HCT116 (cell line): ENCODE measurements around the gene HMCN2. TPM values are rescaled to one million over a fixed set of nuclear protein-coding genes. Genes with fewer than 3 reads are reported as not detected.

ENCODE experiments used
- ATAC-seq: fragments of 200-7000 bp; cut with Tn5 transposase; 2 replicates; pipeline ENCODE4 v1.9.1; 2020; ENCODE audit warnings: mild to moderate bottlenecking, moderate library complexity
- BruUV-seq: library from RNA; stranded (reverse); fragments of 400-500 nt; replicated peaks from 2 replicates; lab custom pipeline; 2021; lab: Mats Ljungman, UMichigan
- CTCF ChIA-PET: fragments of 300-600 bp; sonication (Branson Sonifier 250); formaldehyde crosslinking; loops from one replicate; lab custom pipeline; 2021; ENCODE audit warnings: antibody characterized with exemption; lab: Charles Lee
- POLR2A ChIA-PET: fragments of 300-600, 350-600 bp; sonication (Branson Sonifier 250); formaldehyde crosslinking; loops from one replicate; lab custom pipeline; 2021; ENCODE audit warnings: antibody characterized with exemption; lab: Charles Lee
- RAD21 ChIA-PET, 2 experiments: fragments of 300-600 bp; sonication (Branson Sonifier 250); formaldehyde crosslinking; loops; one replicate each; lab custom pipeline; 2023; ENCODE audit warnings: low total read pairs in 2 of 2; ENCODE audit not compliant: uncharacterized antibody in 2 of 2, unreplicated experiment in 2 of 2, low non-redundant PET in 1 of 2; lab: Charles Lee
- DNase-seq: peaks from one replicate; pipeline ENCODE4 v3.0.0-alpha.2; 2010; ENCODE audit warnings: low read depth, low spot score
- H2AFZ ChIP-seq: fragments of 200-600 bp; shearing (Covaris generic), sonication (generic); 2 replicates; pipeline ENCODE4 v1.6.1; 2017; ENCODE audit warnings: low read depth, mixed run types, mixed read lengths, antibody characterized with exemption, low read length; ENCODE audit not compliant: poor library complexity, severe bottlenecking
- H3K27ac ChIP-seq: 2 replicates; pipeline ENCODE4 v1.5.1; 2012; ENCODE audit warnings: low read depth, low read length
- H3K27me3 ChIP-seq: fragments of 200-600 bp; sonication (generic); 2 replicates; pipeline ENCODE4 v1.6.1; 2016; ENCODE audit warnings: mixed run types, low read length, mixed read lengths; ENCODE audit not compliant: insufficient read depth
- H3K36me3 ChIP-seq, 2 experiments: fragments of 200-500 bp in 1 of 2; fragments of 200-600 bp in 1 of 2; sonication (Bioruptor generic) in 1 of 2; sonication (generic) in 1 of 2; 2 replicates each; pipeline versions ENCODE4 v1.5.1 to v1.6.1; 2014 to 2016; ENCODE audit warnings: low read length in 2 of 2, inconsistent platforms in 1 of 2, mixed read lengths in 1 of 2, mixed run types in 1 of 2; ENCODE audit not compliant: insufficient read depth in 2 of 2, control insufficient read depth in 1 of 2
- H3K4me1 ChIP-seq, 2 experiments: fragments of 200-600 bp in 1 of 2; sonication (generic) in 1 of 2; 2 replicates each; pipeline versions ENCODE4 v1.5.1 to v1.6.1; 2012 to 2017; ENCODE audit warnings: low read length in 2 of 2, inconsistent platforms in 1 of 2, mild to moderate bottlenecking in 1 of 2, mixed read lengths in 1 of 2, mixed run types in 1 of 2, moderate library complexity in 1 of 2; ENCODE audit not compliant: insufficient read depth in 2 of 2, control insufficient read depth in 1 of 2
- H3K4me2 ChIP-seq: fragments of 200-600 bp; sonication (generic); 2 replicates; pipeline ENCODE4 v1.6.1; 2017; ENCODE audit warnings: mixed run types, low read length, mixed read lengths
- H3K4me3 ChIP-seq, 2 experiments: fragments of 200-600 bp in 1 of 2; sonication (generic) in 1 of 2; replicated peaks in 1 of 2; 2 replicates each; pipeline ENCODE4 v1.5.1; 2011 to 2016; ENCODE audit warnings: low read length in 2 of 2, control low read depth in 1 of 2, low read depth in 1 of 2, mild to moderate bottlenecking in 1 of 2, mixed read lengths in 1 of 2, mixed run types in 1 of 2
- H3K79me2 ChIP-seq: fragments of 200-600 bp; sonication (generic); 2 replicates; pipeline ENCODE4 v1.6.1; 2017; ENCODE audit warnings: mild to moderate bottlenecking, mixed run types, low read length, moderate library complexity, mixed read lengths; ENCODE audit not compliant: insufficient read depth
- H3K9ac ChIP-seq: fragments of 200-600 bp; sonication (generic); 2 replicates; pipeline ENCODE4 v1.6.1; 2016; ENCODE audit warnings: low read length, mixed read lengths
- H3K9me2 ChIP-seq: fragments of 200-600 bp; sonication (generic), shearing (Covaris generic); 2 replicates; pipeline ENCODE4 v1.6.1; 2017; ENCODE audit warnings: mixed run types, mild to moderate bottlenecking, moderate library complexity; ENCODE audit not compliant: insufficient read depth
- H3K9me3 ChIP-seq, 2 experiments: fragments of 200-500 bp in 1 of 2; fragments of 200-600 bp in 1 of 2; sonication (Bioruptor generic) in 1 of 2; sonication (generic) in 1 of 2; 2 replicates each; pipeline ENCODE4 v1.6.1; 2014 to 2017; ENCODE audit warnings: low read length in 2 of 2, mixed read lengths in 2 of 2, inconsistent platforms in 1 of 2, low read depth in 1 of 2, mild to moderate bottlenecking in 1 of 2, mixed run types in 1 of 2, moderate library complexity in 1 of 2; ENCODE audit not compliant: control insufficient read depth in 1 of 2, insufficient read depth in 1 of 2
- H4K20me1 ChIP-seq: fragments of 200-600 bp; sonication (generic), shearing (Covaris generic); 2 replicates; pipeline ENCODE4 v1.6.1; 2017; ENCODE audit warnings: mixed run types, mild to moderate bottlenecking, moderate library complexity; ENCODE audit not compliant: insufficient read depth
- CBX3 ChIP-seq: IDR thresholded peaks from 2 replicates; pipeline ENCODE4 v1.6.1; 2012; ENCODE audit warnings: low read depth
- CEBPB ChIP-seq: IDR thresholded peaks from 2 replicates; pipeline ENCODE4 v1.6.1; 2012; ENCODE audit warnings: low read depth
- CTCF ChIP-seq, 3 experiments: fragments of 200-600 bp in 1 of 3; sonication (generic) in 1 of 3; IDR thresholded peaks in 2 of 3; conservative IDR thresholded peaks in 1 of 3; 2 replicates each; pipeline ENCODE4 v1.5.1; 2012 to 2017; ENCODE audit warnings: low read depth in 2 of 3, low read length in 2 of 3, antibody characterized with exemption in 1 of 3, borderline replicate concordance in 1 of 3, control low read depth in 1 of 3, mild to moderate bottlenecking in 1 of 3, mixed read lengths in 1 of 3, mixed run types in 1 of 3, moderate library complexity in 1 of 3; ENCODE audit not compliant: insufficient read depth in 1 of 3
- ELF1 ChIP-seq: IDR thresholded peaks from 2 replicates; pipeline ENCODE4 v1.6.1; 2012; ENCODE audit warnings: low read depth, borderline replicate concordance
- EZH2 ChIP-seq: fragments of 200-600 bp; sonication (generic); IDR thresholded peaks from 2 replicates; pipeline ENCODE4 v1.6.1; 2017; ENCODE audit warnings: antibody characterized with exemption, mixed run types
- EZH2phosphoT487 ChIP-seq: fragments of 200-600 bp; IDR thresholded peaks from 2 replicates; pipeline ENCODE4 v1.6.1; 2018; ENCODE audit warnings: antibody characterized with exemption, borderline replicate concordance
- FOSL1 ChIP-seq: IDR thresholded peaks from 2 replicates; pipeline ENCODE4 v1.6.1; 2012; ENCODE audit warnings: low read depth
- JUND ChIP-seq: IDR thresholded peaks from 2 replicates; pipeline ENCODE4 v1.6.1; 2012
- MAX ChIP-seq: IDR thresholded peaks from 2 replicates; pipeline ENCODE4 v1.6.1; 2012
- POLR2A ChIP-seq: IDR thresholded peaks from 2 replicates; pipeline ENCODE4 v1.7.0; 2011; ENCODE audit warnings: borderline replicate concordance; ENCODE audit not compliant: insufficient read depth, insufficient read length; ENCODE audit errors: extremely low read depth
- POLR2AphosphoS5 ChIP-seq: IDR thresholded peaks from 2 replicates; pipeline ENCODE4 v1.6.1; 2011; ENCODE audit warnings: mild to moderate bottlenecking, low read depth, low read length, moderate library complexity
- SIN3A ChIP-seq: IDR thresholded peaks from 2 replicates; pipeline ENCODE4 v1.6.1; 2012; ENCODE audit warnings: low read depth
- SP1 ChIP-seq: IDR thresholded peaks from 2 replicates; pipeline ENCODE4 v1.6.1; 2012; ENCODE audit warnings: low read depth
- SRF ChIP-seq: IDR thresholded peaks from 2 replicates; pipeline ENCODE4 v1.6.1; 2012; ENCODE audit warnings: low read depth
- TCF7L2 ChIP-seq: IDR thresholded peaks from 2 replicates; pipeline ENCODE4 v1.7.0; 2011; ENCODE audit warnings: borderline replicate concordance, inconsistent platforms; ENCODE audit not compliant: insufficient read depth, insufficient read length; ENCODE audit errors: extremely low read depth
- YY1 ChIP-seq: IDR thresholded peaks from 2 replicates; pipeline ENCODE4 v1.6.1; 2011; ENCODE audit warnings: low read length, low read depth, moderate library complexity, mild to moderate bottlenecking; ENCODE audit not compliant: insufficient replicate concordance; ENCODE audit errors: extremely low read depth
- ZBTB33 ChIP-seq: IDR thresholded peaks from 2 replicates; pipeline ENCODE4 v1.6.1; 2011; ENCODE audit warnings: mild to moderate bottlenecking, low read length, moderate library complexity; ENCODE audit not compliant: insufficient replicate concordance; ENCODE audit errors: extremely low read depth
- ZFX ChIP-seq: fragments of 450-650 bp; IDR thresholded peaks from 2 replicates; pipeline ENCODE4 v1.6.1; 2017
- ZNF274 ChIP-seq: fragments of 200-500 bp; sonication (Bioruptor generic); IDR thresholded peaks from 2 replicates; pipeline ENCODE4 v1.6.1; 2014; ENCODE audit warnings: mild to moderate bottlenecking, low read depth, low read length, inconsistent platforms
- intact Hi-C: fragments of 100-400 bp; cut with micrococcal nuclease; formaldehyde crosslinking; loops from 2 replicates; pipeline ENCODE4 v1.10.0; 2022
- total RNA-seq: library from RNA; stranded (reverse); gene quantifications from one replicate; pipeline ENCODE4 v1.2.1, GENCODE V29; 2021; ENCODE audit not compliant: unreplicated experiment

The HMCN2 gene
- total RNA-seq, 1 experiment from 2014 or later = 0.22 TPM

GRCh38 chr9:130419521-130420035 is 154.0 kb downstream of the HMCN2 start:
- no peaks in the 10 kb centered on the region for H3K9me2 ChIP-seq
- CTCF ChIA-PET = no interaction called here
- no peaks in the 10 kb centered on the region for H4K20me1 ChIP-seq
- DNase-seq = no peak
- H2AFZ ChIP-seq = no peak overlapping the region
- H3K9me3 ChIP-seq = no peaks in the 10 kb centered on the region
- ATAC-seq = no peak
- H3K27me3 ChIP-seq = no peaks in the 10 kb centered on the region
- H3K9ac ChIP-seq = no peak overlapping the region
- no peak for TF ChIP-seq ELF1
- TF ChIP-seq FOSL1 = no peak
- no peak for TF ChIP-seq EZH2phosphoT487
- TF ChIP-seq CEBPB = no peak
- no peak for TF ChIP-seq ZNF274
- no peak for TF ChIP-seq SRF
- no peak for TF ChIP-seq POLR2A
- TF ChIP-seq JUND = no peak
- TF ChIP-seq ZFX = no peak
- no peak for TF ChIP-seq CTCF (IDR thresholded peaks at IDR 0.05 in 2 of 3, conservative IDR thresholded peaks at IDR 0.05 in 1 of 3; ENCODE audit: borderline replicate concordance in 1 of 3, insufficient read depth in 1 of 3, low read depth in 2 of 3, low read length in 2 of 3)
- no peak for TF ChIP-seq SIN3A
- TF ChIP-seq ZBTB33 = no peak
- no peak for TF ChIP-seq TCF7L2
- TF ChIP-seq MAX = no peak
- TF ChIP-seq POLR2AphosphoS5 = no peak
- TF ChIP-seq CBX3 = no peak
- TF ChIP-seq EZH2 = no peak
- no peak for TF ChIP-seq YY1
- no peak for TF ChIP-seq SP1
- no peak overlapping the region for H3K4me3 ChIP-seq
- no peaks in the 10 kb centered on the region for H3K36me3 ChIP-seq
- intact Hi-C loops = no loop called here
- POLR2A ChIA-PET = no interaction called here
- BruUV-seq = no TSS peak
- H3K4me2 ChIP-seq = no peak overlapping the region
- RAD21 ChIA-PET = no interaction called here
- no peaks in the 10 kb centered on the region for H3K4me1 ChIP-seq
- no peaks in the 10 kb centered on the region for H3K79me2 ChIP-seq
- H3K27ac ChIP-seq = no peak overlapping the region
